ENCODE results near the gene PPP1R15A.
"Not testable (repeated sequence)": the region's sequence is repeated elsewhere in the genome, so short reads cannot be mapped to it uniquely, and the experiment has no call there.

DNA sequence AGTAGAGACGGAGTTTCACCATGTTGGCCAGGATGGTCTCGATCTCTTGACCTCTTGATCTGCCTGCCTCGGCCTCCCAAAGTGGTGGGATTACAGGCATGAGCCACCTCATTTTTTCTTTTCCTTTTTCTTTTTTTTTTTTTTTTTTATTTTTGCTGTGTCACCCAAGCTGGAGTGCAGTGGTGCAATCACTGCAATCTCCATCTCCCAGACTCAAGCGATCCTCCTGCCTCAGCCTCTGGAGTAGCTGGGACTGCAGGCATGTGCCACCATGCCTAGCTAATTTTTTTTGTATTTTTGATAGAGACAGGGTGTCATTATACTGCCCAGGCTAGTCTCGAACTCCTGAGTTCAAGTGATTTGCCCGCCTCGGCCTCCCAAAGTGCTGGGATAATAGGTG lies 30.1 kb downstream of the PPP1R15A start:
- TF ChIP-seq, protein P1, sequence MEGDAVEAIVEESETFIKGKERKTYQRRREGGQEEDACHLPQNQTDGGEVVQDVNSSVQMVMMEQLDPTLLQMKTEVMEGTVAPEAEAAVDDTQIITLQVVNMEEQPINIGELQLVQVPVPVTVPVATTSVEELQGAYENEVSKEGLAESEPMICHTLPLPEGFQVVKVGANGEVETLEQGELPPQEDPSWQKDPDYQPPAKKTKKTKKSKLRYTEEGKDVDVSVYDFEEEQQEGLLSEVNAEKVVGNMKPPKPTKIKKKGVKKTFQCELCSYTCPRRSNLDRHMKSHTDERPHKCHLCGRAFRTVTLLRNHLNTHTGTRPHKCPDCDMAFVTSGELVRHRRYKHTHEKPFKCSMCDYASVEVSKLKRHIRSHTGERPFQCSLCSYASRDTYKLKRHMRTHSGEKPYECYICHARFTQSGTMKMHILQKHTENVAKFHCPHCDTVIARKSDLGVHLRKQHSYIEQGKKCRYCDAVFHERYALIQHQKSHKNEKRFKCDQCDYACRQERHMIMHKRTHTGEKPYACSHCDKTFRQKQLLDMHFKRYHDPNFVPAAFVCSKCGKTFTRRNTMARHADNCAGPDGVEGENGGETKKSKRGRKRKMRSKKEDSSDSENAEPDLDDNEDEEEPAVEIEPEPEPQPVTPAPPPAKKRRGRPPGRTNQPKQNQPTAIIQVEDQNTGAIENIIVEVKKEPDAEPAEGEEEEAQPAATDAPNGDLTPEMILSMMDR (IDR thresholded peaks at IDR 0.05) = not testable (repeated sequence)
- TF ChIP-seq EP300 (IDR thresholded peaks at IDR 0.05) = not testable (repeated sequence)

Data from tibial nerve (tissue), 4 donors.